HL-60 (cell line): Measurements from ENCODE around the gene EXOG.

ENCODE experiments used
- DNase-seq, 2 experiments: peaks; one replicate each; pipeline ENCODE4 v3.0.0-alpha.2; 2010 to 2020; ENCODE audit warnings: low read depth in 1 of 2, low spot score in 1 of 2
- H3K27ac ChIP-seq: fragments of 250-450 bp; sonication (Bioruptor Pico); replicated peaks from 2 replicates; pipeline ENCODE4 v1.5.1; 2020; ENCODE audit warnings: mild to moderate bottlenecking, moderate library complexity
- H3K27me3 ChIP-seq: fragments of 250-450 bp; sonication (Bioruptor Pico); 2 replicates; pipeline ENCODE4 v1.5.1; 2021; ENCODE audit warnings: mild to moderate bottlenecking, moderate library complexity; ENCODE audit not compliant: insufficient read depth, poor library complexity, severe bottlenecking
- H3K4me3 ChIP-seq: replicated peaks from 2 replicates; pipeline ENCODE4 v1.5.1; 2011; ENCODE audit warnings: mild to moderate bottlenecking, control low read depth, low read length; ENCODE audit not compliant: insufficient read depth
- GABPA ChIP-seq: IDR thresholded peaks from 2 replicates; pipeline ENCODE4 v1.6.1; 2012; ENCODE audit warnings: low read depth
- POLR2AphosphoS5 ChIP-seq: IDR thresholded peaks from 2 replicates; pipeline ENCODE4 v1.6.1; 2012; ENCODE audit warnings: low read depth
- SPI1 ChIP-seq: IDR thresholded peaks from 2 replicates; pipeline ENCODE4 v1.6.1; 2012; ENCODE audit warnings: low read depth, mild to moderate bottlenecking, borderline replicate concordance
- TF ChIP-seq, protein P1 (sequence below): IDR thresholded peaks from one replicate; pipeline ENCODE4 v1.5.1; 2011; ENCODE audit warnings: low read length, control low read depth, inconsistent platforms; ENCODE audit not compliant: insufficient read depth
- TF ChIP-seq, protein P2 (sequence below): IDR thresholded peaks from 2 replicates; pipeline ENCODE4 v1.6.1; 2012; ENCODE audit warnings: low read depth; ENCODE audit not compliant: insufficient replicate concordance

Gene EXOG

DNA sequence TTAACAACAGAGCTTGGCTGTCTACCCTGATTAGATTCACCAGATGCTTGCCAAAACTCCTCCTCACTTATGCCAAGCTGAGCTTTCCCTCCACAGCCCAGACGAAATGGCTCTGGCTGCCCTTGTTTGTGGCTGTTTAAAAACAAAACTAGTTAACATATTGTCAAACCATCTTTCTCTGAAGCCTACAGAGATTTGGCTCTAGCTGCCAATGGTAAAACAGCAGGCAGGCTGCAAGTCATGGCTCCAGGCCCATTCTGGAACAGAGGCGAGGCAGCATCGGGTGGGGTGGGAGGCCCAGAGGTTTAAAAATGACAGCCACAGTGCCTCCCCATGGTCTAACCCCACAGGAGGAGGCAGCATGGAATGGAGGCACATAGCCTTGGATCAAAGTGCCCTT, 77.4 kb downstream of the EXOG start:
- H3K27ac ChIP-seq = no peak overlapping the region
- no peak for TF ChIP-seq SPI1
- TF ChIP-seq, protein P1, sequence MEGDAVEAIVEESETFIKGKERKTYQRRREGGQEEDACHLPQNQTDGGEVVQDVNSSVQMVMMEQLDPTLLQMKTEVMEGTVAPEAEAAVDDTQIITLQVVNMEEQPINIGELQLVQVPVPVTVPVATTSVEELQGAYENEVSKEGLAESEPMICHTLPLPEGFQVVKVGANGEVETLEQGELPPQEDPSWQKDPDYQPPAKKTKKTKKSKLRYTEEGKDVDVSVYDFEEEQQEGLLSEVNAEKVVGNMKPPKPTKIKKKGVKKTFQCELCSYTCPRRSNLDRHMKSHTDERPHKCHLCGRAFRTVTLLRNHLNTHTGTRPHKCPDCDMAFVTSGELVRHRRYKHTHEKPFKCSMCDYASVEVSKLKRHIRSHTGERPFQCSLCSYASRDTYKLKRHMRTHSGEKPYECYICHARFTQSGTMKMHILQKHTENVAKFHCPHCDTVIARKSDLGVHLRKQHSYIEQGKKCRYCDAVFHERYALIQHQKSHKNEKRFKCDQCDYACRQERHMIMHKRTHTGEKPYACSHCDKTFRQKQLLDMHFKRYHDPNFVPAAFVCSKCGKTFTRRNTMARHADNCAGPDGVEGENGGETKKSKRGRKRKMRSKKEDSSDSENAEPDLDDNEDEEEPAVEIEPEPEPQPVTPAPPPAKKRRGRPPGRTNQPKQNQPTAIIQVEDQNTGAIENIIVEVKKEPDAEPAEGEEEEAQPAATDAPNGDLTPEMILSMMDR = no peak
- no peak for TF ChIP-seq POLR2AphosphoS5
- TF ChIP-seq, protein P2, sequence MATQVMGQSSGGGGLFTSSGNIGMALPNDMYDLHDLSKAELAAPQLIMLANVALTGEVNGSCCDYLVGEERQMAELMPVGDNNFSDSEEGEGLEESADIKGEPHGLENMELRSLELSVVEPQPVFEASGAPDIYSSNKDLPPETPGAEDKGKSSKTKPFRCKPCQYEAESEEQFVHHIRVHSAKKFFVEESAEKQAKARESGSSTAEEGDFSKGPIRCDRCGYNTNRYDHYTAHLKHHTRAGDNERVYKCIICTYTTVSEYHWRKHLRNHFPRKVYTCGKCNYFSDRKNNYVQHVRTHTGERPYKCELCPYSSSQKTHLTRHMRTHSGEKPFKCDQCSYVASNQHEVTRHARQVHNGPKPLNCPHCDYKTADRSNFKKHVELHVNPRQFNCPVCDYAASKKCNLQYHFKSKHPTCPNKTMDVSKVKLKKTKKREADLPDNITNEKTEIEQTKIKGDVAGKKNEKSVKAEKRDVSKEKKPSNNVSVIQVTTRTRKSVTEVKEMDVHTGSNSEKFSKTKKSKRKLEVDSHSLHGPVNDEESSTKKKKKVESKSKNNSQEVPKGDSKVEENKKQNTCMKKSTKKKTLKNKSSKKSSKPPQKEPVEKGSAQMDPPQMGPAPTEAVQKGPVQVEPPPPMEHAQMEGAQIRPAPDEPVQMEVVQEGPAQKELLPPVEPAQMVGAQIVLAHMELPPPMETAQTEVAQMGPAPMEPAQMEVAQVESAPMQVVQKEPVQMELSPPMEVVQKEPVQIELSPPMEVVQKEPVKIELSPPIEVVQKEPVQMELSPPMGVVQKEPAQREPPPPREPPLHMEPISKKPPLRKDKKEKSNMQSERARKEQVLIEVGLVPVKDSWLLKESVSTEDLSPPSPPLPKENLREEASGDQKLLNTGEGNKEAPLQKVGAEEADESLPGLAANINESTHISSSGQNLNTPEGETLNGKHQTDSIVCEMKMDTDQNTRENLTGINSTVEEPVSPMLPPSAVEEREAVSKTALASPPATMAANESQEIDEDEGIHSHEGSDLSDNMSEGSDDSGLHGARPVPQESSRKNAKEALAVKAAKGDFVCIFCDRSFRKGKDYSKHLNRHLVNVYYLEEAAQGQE = no peak
- H3K27me3 ChIP-seq = no peaks in the 10 kb centered on the region
- DNase-seq = no peak
- no peak overlapping the region for H3K4me3 ChIP-seq

DNA sequence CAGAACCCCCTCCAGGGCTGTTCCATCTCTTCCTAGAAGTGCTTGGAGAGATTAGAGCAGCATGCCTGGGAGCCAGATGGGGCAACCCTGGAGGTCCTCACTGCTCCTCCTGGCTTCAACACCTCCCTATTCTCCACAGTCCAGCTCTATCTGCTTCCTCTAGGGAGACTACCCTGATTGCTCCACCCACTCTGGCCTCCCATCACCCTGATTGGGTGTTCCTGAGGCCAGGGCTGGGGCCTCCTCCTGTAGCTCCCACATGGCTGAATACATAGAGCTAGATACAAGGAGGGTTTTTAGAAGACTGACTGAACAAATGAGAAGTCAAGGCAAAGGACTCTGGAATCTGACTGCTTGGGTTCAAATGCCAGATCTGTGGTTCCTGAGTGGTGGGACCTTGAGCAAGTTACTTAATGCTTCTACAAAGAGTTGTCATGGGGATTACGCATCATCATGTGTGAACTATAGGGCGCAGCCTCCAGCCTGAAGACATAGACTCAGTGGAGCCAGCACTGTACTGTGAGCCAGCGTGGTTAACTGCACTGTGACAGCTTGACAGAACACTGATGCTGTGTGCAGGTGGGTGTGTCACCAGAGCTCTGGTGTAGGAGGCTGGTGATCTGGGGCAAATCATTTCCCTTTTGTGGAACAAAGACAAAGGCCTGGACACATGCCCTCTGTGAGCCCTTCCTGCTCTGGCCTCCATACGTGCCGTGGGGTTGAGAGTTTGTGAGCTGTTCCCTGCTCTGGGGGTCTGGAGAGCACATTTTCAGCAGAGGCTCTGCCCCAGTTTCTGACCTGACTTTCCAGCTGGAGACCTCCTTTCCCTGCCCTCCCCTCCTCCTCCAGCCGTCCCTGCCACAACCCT, 78.5 kb downstream of the EXOG start:
- H3K27ac ChIP-seq = no peak overlapping the region
- H3K27me3 ChIP-seq = no peaks in the 10 kb centered on the region
- H3K4me3 ChIP-seq = no peak overlapping the region
- no peak for TF ChIP-seq POLR2AphosphoS5
- TF ChIP-seq GABPA = no peak
- TF ChIP-seq, protein P2 = no peak
- TF ChIP-seq SPI1 = no peak
- TF ChIP-seq, protein P1 = no peak
- DNase-seq = no peak

GRCh38 chr3:38575279-38575843, 79.2 kb downstream of the EXOG start:
- no peak overlapping the region for H3K27ac ChIP-seq
- no peak overlapping the region for H3K4me3 ChIP-seq
- no peak for DNase-seq
- TF ChIP-seq SPI1 = no peak
- no peak for TF ChIP-seq POLR2AphosphoS5
- TF ChIP-seq, protein P2 = no peak
- TF ChIP-seq, protein P1 = no peak
- TF ChIP-seq GABPA = no peak
- H3K27me3 ChIP-seq = no peaks in the 10 kb centered on the region
